H1 (cell line): ENCODE measurements around the gene KSR2. TPM values are rescaled to one million over a fixed set of nuclear protein-coding genes. Genes with fewer than 3 reads are reported as not detected.

Experiments
- CTCF ChIA-PET: fragments of 300-600 bp; sonication (Branson Sonifier 250); formaldehyde crosslinking; loops from one replicate; lab custom pipeline; 2021; ENCODE audit not compliant: partially characterized antibody; lab: Charles Lee
- POLR2A ChIA-PET: fragments of 300-600 bp; sonication (Branson Sonifier 250); formaldehyde crosslinking; loops from one replicate; lab custom pipeline; 2021; ENCODE audit warnings: inconsistent platforms; ENCODE audit not compliant: partially characterized antibody; lab: Charles Lee
- DNase-seq, 2 experiments: peaks; one replicate each; pipeline versions ENCODE4 v3.0.0 to v3.0.0-alpha.2; 2010 to 2022; ENCODE audit warnings: low spot score in 2 of 2, low read depth in 1 of 2, mixed read lengths in 1 of 2
- FAIRE-seq: peaks from 2 replicates; lab custom pipeline; 2011; peaks lifted over from hg19 to GRCh38; lab: Jason Lieb, UNC
- H2AFZ ChIP-seq: 2 replicates; pipeline ENCODE4 v1.8.1; 2012; ENCODE audit warnings: low read length, inconsistent platforms
- H2AK5ac ChIP-seq: 2 replicates; pipeline ENCODE4 v1.6.1; 2013; ENCODE audit warnings: low read depth, low read length
- H2BK120ac ChIP-seq: replicated peaks from 2 replicates; pipeline ENCODE3; 2013; ENCODE audit warnings: low read depth, low read length, inconsistent platforms
- H2BK12ac ChIP-seq: 2 replicates; pipeline ENCODE4 v1.6.1; 2013; ENCODE audit warnings: low read depth, low read length
- H2BK15ac ChIP-seq: 2 replicates; pipeline ENCODE4 v1.6.1; 2013; ENCODE audit warnings: low read length
- H2BK20ac ChIP-seq: 2 replicates; pipeline ENCODE4 v1.6.1; 2013; ENCODE audit warnings: low read length
- H2BK5ac ChIP-seq: 2 replicates; pipeline ENCODE4 v1.6.1; 2013; ENCODE audit warnings: low read depth, low read length
- H3K14ac ChIP-seq: 2 replicates; pipeline ENCODE4 v1.6.1; 2013; ENCODE audit warnings: inconsistent platforms; ENCODE audit not compliant: insufficient read length
- H3K18ac ChIP-seq: 2 replicates; pipeline ENCODE4 v1.6.1; 2013; ENCODE audit warnings: low read length; ENCODE audit errors: extremely low read depth
- H3K23ac ChIP-seq: 2 replicates; pipeline ENCODE4 v1.6.1; 2013; ENCODE audit warnings: inconsistent platforms; ENCODE audit not compliant: insufficient read length
- H3K23me2 ChIP-seq: 2 replicates; pipeline ENCODE4 v1.6.1; 2013; ENCODE audit warnings: low read depth, low read length
- H3K27ac ChIP-seq: 2 replicates; pipeline ENCODE4 v1.6.1; 2011; ENCODE audit warnings: low read depth, low read length, inconsistent platforms
- H3K27me3 ChIP-seq, 4 experiments: replicated peaks in 1 of 4; 1 replicate in 1 of 4; 2 replicates in 3 of 4; pipeline versions ENCODE4 v1.6.1 to v1.8.1; 2011 to 2013; ENCODE audit warnings: low read length in 3 of 4, mild to moderate bottlenecking in 3 of 4, inconsistent platforms in 2 of 4, mixed read lengths in 2 of 4, moderate library complexity in 1 of 4; ENCODE audit not compliant: control insufficient read depth in 3 of 4, insufficient read depth in 3 of 4; ENCODE audit errors: extremely low read depth in 1 of 4
- H3K36me3 ChIP-seq, 4 experiments: 2 replicates each; pipeline versions ENCODE4 v1.6.1 to v1.8.1; 2011 to 2013; ENCODE audit warnings: mild to moderate bottlenecking in 4 of 4, low read length in 3 of 4, moderate library complexity in 2 of 4, control low read depth in 1 of 4, inconsistent platforms in 1 of 4; ENCODE audit not compliant: insufficient read depth in 4 of 4, control insufficient read depth in 2 of 4
- H3K4ac ChIP-seq: replicated peaks from 2 replicates; pipeline ENCODE3; 2013; ENCODE audit warnings: low read length, low read depth, mixed read lengths, inconsistent platforms; ENCODE audit not compliant: insufficient read length
- H3K4me1 ChIP-seq, 4 experiments: replicated peaks in 1 of 4; 1 replicate in 1 of 4; 2 replicates in 3 of 4; pipeline versions ENCODE4 v1.6.1 to v1.8.1; 2011 to 2013; ENCODE audit warnings: low read length in 3 of 4, inconsistent platforms in 2 of 4, mixed read lengths in 1 of 4; ENCODE audit not compliant: insufficient read depth in 4 of 4, control insufficient read depth in 3 of 4
- H3K4me2 ChIP-seq, 2 experiments: 2 replicates each; pipeline versions ENCODE4 v1.6.1 to v1.8.1; 2011 to 2013; ENCODE audit warnings: low read depth in 2 of 2, low read length in 2 of 2, control low read depth in 1 of 2, inconsistent platforms in 1 of 2, mild to moderate bottlenecking in 1 of 2; ENCODE audit not compliant: insufficient read depth in 1 of 2
- H3K4me3 ChIP-seq, 4 experiments: fragments of 200-600, 300-600 bp in 1 of 4; sonication (generic), shearing (Covaris generic), sonication (Bioruptor Twin) in 1 of 4; 2 replicates each; pipeline versions ENCODE4 v1.5.1 to v1.8.1; 2011 to 2016; ENCODE audit warnings: low read length in 4 of 4, low read depth in 3 of 4, control low read depth in 2 of 4, inconsistent platforms in 2 of 4, mild to moderate bottlenecking in 2 of 4, mixed read lengths in 1 of 4, moderate library complexity in 1 of 4; ENCODE audit not compliant: insufficient read depth in 2 of 4; ENCODE audit errors: extremely low read depth in 1 of 4
- H3K56ac ChIP-seq: replicated peaks from 2 replicates; pipeline ENCODE3; 2013; ENCODE audit warnings: low read depth, mild to moderate bottlenecking, mixed read lengths, low read length, inconsistent platforms; ENCODE audit not compliant: insufficient read length
- H3K79me1 ChIP-seq: 2 replicates; pipeline ENCODE4 v1.6.1; 2013; ENCODE audit warnings: low read depth, low read length, control low read depth
- H3K79me2 ChIP-seq, 2 experiments: 2 replicates each; pipeline versions ENCODE4 v1.6.1 to v1.8.1; 2012 to 2013; ENCODE audit warnings: low read length in 2 of 2, mild to moderate bottlenecking in 2 of 2, inconsistent platforms in 1 of 2; ENCODE audit not compliant: insufficient read depth in 2 of 2, control insufficient read depth in 1 of 2
- H3K9ac ChIP-seq, 4 experiments: replicated peaks in 1 of 4; 1 replicate in 1 of 4; 2 replicates in 3 of 4; pipeline versions ENCODE4 v1.6.1 to v1.8.1; 2011 to 2013; ENCODE audit warnings: low read depth in 3 of 4, low read length in 3 of 4, control low read depth in 2 of 4, mild to moderate bottlenecking in 2 of 4, moderate library complexity in 2 of 4, inconsistent platforms in 1 of 4; ENCODE audit errors: extremely low read depth in 1 of 4
- H3K9me3 ChIP-seq, 2 experiments: 2 replicates each; pipeline versions ENCODE4 v1.6.1 to v1.8.1; 2012 to 2013; ENCODE audit warnings: mild to moderate bottlenecking in 2 of 2, moderate library complexity in 2 of 2, control low read depth in 1 of 2, inconsistent platforms in 1 of 2, low read depth in 1 of 2, low read length in 1 of 2, mixed read lengths in 1 of 2; ENCODE audit not compliant: insufficient read depth in 2 of 2
- H4K20me1 ChIP-seq, 2 experiments: replicated peaks in 1 of 2; 2 replicates each; pipeline versions ENCODE3 to v1.8.1; 2011 to 2013; ENCODE audit warnings: inconsistent platforms in 2 of 2, low read length in 2 of 2, mild to moderate bottlenecking in 1 of 2; ENCODE audit not compliant: insufficient read depth in 2 of 2, control insufficient read depth in 1 of 2
- H4K5ac ChIP-seq: 2 replicates; pipeline ENCODE4 v1.6.1; 2013; ENCODE audit warnings: low read length, low read depth, mixed read lengths, inconsistent platforms; ENCODE audit not compliant: insufficient read length
- H4K8ac ChIP-seq: 2 replicates; pipeline ENCODE4 v1.8.0; 2013; ENCODE audit warnings: mild to moderate bottlenecking, moderate library complexity, low read length, inconsistent platforms; ENCODE audit not compliant: insufficient read depth; ENCODE audit errors: extremely low read depth
- H4K91ac ChIP-seq: replicated peaks from 2 replicates; pipeline ENCODE3; 2013; ENCODE audit warnings: low read length, mixed read lengths, inconsistent platforms; ENCODE audit not compliant: insufficient read length
- SIRT6 ChIP-seq: IDR thresholded peaks from one replicate; pipeline ENCODE4 v1.7.1; 2012; ENCODE audit warnings: low read length, inconsistent platforms
- SIX5 ChIP-seq: IDR thresholded peaks from 2 replicates; pipeline ENCODE4 v1.6.1; 2011; ENCODE audit warnings: mild to moderate bottlenecking, low read depth, low read length
- WGBS, 2 experiments: shearing (Covaris generic) in 1 of 2; methylation state at CpG; one replicate each; pipeline versions ENCODE4 v1.1.6 to v1.1.7; 2013 to 2015; ENCODE audit warnings: low lambda C conversion rate in 2 of 2, mixed read lengths in 2 of 2, inconsistent platforms in 1 of 2, low coverage in 1 of 2, missing lambda C conversion rate in 1 of 2; ENCODE audit not compliant: insufficient replicate concordance in 2 of 2, insufficient coverage in 1 of 2, insufficient read length in 1 of 2; ENCODE audit errors: extremely low coverage in 1 of 2, missing lambda C conversion rate in 1 of 2; 5-methylcytosine and 5-hydroxymethylcytosine counted together
- polyA plus RNA-seq, 7 experiments: library from polyadenylated mRNA; depleted of rRNA in 3 of 7; stranded (reverse) in 5 of 7; unstranded in 2 of 7; fragments of >200 nt in 5 of 7; fragments of 200-250 nt in 2 of 7; gene quantifications; 1 replicate in 5 of 7; 2 replicates in 1 of 7; 4 replicates in 1 of 7; pipeline versions ENCODE4 v1.2.1 to v1.2.3, GENCODE V29; 2011 to 2013; ENCODE audit warnings: missing spikeins in 2 of 7, mixed read lengths in 2 of 7
- total RNA-seq: library from RNA; stranded (reverse); fragmentation: NEBNext Ultra II Directional; extraction: Animal tissue kit (Norgen Biotek cat#: 25700); gene quantifications from 2 replicates; pipeline ENCODE4 v1.2.1, GENCODE V29; 2021

KSR2 gene
- total and polyA plus RNA-seq, 2 of the 8 experiments (the other 6 are each of a cell fraction or from before 2014, with no cell fraction given), result 0.74 to 2.2 TPM

DNA sequence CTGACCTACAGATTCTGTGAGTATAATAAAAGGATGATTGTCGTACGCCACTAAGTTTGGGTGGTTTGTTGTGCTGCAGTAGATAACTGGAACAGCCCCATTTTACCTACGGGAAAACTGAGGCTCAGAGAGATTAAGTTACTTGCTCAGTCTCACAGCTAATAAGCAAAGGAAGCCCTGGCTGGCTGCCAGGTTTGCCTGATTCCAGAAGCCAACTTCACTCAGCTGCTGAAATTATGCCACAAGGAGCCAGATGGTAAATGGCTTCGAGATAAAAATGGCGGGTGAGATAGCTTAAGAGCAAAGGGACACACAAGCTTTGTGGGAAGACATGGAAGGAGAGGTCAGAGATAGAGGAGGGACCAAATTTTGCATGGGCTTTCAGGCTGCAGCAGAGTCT, 415.8 kb downstream of the KSR2 start:
- Histone ChIP-seq H3K36me3 (no peaks in the 10 kb centered on the region), H2AFZ (no peak overlapping the region), H4K5ac (no peak overlapping the region), H4K91ac (no peak overlapping the region), H3K56ac (no peak overlapping the region), H3K79me1 (no peaks in the 10 kb centered on the region), H3K9me3 (no peaks in the 10 kb centered on the region), H2AK5ac (no peak overlapping the region), H3K4me2 (no peak overlapping the region), H3K18ac (no peak overlapping the region), H3K4ac (no peak overlapping the region), H2BK15ac (no peak overlapping the region), H2BK5ac (no peak overlapping the region), H3K23me2 (no peaks in the 10 kb centered on the region; the same call in none of the 2 replicates)
- CTCF ChIA-PET, result interaction anchor here (0.6 to 1.9 kb wide), 2 partner anchors 9 to 34 kb away, joined by 3 to 4 read pairs; no protein-coding TSS in a partner anchor
- no peak for DNase-seq
- 88% methylated on average over 5 of the region's 5 CpGs; no CpG with 5 or more reads in 1 of the 2 experiments for WGBS, 2 experiments
- TF ChIP-seq SIRT6 (no peak), SIX5 (no peak)
- TF ChIP-seq, all 59 proteins: peak for 0
- no peaks in the 10 kb centered on the region for H4K20me1 ChIP-seq
- H3K4me1 ChIP-seq, result no peaks in the 10 kb centered on the region; a peak in 1 of 7 replicates
- H3K27me3 ChIP-seq, result no peaks in the 10 kb centered on the region; a peak in 1 of 7 replicates
- no peak overlapping the region for H2BK12ac ChIP-seq
- H3K9ac ChIP-seq, result no peak overlapping the region
- no peak overlapping the region for H3K27ac ChIP-seq
- no peak overlapping the region for H3K23ac ChIP-seq
- no peaks in the 10 kb centered on the region for H3K79me2 ChIP-seq
- no peak overlapping the region for H4K8ac ChIP-seq
- no peak overlapping the region for H2BK120ac ChIP-seq
- POLR2A ChIA-PET, result no interaction called here
- no peak overlapping the region for H2BK20ac ChIP-seq
- H3K4me3 ChIP-seq, result no peak overlapping the region
- no peak overlapping the region for H3K14ac ChIP-seq
- no peak for FAIRE-seq
